ENCODE data around the gene MSI1. TPM values are rescaled to one million over a fixed set of nuclear protein-coding genes. Genes with fewer than 3 reads are reported as not detected.

Gene MSI1
- total and polyA plus RNA-seq, 2 of the 13 experiments (the other 11 are each of a cell fraction or from before 2014, with no cell fraction given), result 0.09 to 0.46 TPM

DNA sequence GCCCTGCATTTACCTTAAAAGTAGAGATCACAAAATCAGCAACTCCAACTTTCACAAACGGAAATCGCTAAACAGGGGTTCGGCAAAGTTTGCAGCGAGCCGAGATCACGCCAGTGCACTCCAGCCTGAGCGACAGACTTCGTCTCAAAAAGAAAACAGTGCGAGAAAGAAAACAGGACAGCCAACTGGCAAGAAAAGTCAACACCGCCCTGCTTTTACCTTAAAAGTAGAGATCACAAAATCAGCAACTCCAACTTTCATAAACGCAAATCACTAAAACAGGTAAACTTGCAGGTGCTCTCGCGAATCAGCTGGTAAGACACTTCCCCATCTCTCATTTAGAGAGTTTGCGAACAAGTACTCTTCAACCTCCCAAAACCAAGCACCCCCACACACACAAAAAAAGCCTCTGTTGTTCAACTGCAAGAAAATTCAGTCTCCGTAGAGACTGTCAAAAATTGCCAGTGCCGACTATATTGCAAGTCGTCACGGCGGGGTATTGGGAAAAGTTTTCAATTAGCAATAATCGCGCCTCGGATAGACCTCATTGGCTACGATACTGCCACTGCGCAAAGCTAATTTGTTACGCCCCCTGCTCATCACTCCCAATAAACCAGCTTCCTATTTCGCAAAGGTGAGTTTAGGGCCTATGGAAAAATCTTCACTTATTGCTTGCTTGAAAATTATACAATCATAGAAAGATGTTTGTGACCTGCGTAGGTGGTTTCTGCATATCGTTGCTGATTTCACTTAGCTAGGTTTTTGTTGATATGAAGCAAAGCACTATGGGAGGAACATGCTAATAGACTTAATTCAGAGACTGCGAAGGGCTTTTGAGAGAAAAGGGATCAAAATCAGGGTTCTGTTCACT, 76.1 kb downstream of the MSI1 start, which contains the start of gene RNU4-1 (continued):
- no peak for TF ChIP-seq ZNF34 (CRISPR knock-in tag; IDR thresholded peaks at IDR 0.05; ENCODE audit: borderline replicate concordance)
- no peak for TF ChIP-seq ZNF883 (CRISPR knock-in tag; IDR thresholded peaks at IDR 0.05; ENCODE audit: not compliant biosample characterization)
- no peak for TF ChIP-seq ZNF782 (CRISPR knock-in tag; IDR thresholded peaks at IDR 0.05; ENCODE audit: borderline replicate concordance)
- no peak for TF ChIP-seq NR2F1 (CRISPR knock-in tag; IDR thresholded peaks at IDR 0.05)
- TF ChIP-seq RNF2 (conservative IDR thresholded peaks at IDR 0.05; ENCODE audit: low read depth), result no peak
- TF ChIP-seq ZNF563 (CRISPR knock-in tag; IDR thresholded peaks at IDR 0.05), result no peak
- TF ChIP-seq, protein P1, sequence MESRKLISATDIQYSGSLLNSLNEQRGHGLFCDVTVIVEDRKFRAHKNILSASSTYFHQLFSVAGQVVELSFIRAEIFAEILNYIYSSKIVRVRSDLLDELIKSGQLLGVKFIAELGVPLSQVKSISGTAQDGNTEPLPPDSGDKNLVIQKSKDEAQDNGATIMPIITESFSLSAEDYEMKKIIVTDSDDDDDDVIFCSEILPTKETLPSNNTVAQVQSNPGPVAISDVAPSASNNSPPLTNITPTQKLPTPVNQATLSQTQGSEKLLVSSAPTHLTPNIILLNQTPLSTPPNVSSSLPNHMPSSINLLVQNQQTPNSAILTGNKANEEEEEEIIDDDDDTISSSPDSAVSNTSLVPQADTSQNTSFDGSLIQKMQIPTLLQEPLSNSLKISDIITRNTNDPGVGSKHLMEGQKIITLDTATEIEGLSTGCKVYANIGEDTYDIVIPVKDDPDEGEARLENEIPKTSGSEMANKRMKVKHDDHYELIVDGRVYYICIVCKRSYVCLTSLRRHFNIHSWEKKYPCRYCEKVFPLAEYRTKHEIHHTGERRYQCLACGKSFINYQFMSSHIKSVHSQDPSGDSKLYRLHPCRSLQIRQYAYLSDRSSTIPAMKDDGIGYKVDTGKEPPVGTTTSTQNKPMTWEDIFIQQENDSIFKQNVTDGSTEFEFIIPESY (CRISPR knock-in tag; IDR thresholded peaks at IDR 0.05), result no peak
- TF ChIP-seq, protein P2, sequence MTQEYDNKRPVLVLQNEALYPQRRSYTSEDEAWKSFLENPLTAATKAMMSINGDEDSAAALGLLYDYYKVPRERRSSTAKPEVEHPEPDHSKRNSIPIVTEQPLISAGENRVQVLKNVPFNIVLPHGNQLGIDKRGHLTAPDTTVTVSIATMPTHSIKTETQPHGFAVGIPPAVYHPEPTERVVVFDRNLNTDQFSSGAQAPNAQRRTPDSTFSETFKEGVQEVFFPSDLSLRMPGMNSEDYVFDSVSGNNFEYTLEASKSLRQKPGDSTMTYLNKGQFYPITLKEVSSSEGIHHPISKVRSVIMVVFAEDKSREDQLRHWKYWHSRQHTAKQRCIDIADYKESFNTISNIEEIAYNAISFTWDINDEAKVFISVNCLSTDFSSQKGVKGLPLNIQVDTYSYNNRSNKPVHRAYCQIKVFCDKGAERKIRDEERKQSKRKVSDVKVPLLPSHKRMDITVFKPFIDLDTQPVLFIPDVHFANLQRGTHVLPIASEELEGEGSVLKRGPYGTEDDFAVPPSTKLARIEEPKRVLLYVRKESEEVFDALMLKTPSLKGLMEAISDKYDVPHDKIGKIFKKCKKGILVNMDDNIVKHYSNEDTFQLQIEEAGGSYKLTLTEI (CRISPR knock-in tag; conservative IDR thresholded peaks at IDR 0.05), result no peak
- TF ChIP-seq ZNF660 (CRISPR knock-in tag; IDR thresholded peaks at IDR 0.05; ENCODE audit: borderline replicate concordance, low read depth), result no peak
- TF ChIP-seq, protein P3, sequence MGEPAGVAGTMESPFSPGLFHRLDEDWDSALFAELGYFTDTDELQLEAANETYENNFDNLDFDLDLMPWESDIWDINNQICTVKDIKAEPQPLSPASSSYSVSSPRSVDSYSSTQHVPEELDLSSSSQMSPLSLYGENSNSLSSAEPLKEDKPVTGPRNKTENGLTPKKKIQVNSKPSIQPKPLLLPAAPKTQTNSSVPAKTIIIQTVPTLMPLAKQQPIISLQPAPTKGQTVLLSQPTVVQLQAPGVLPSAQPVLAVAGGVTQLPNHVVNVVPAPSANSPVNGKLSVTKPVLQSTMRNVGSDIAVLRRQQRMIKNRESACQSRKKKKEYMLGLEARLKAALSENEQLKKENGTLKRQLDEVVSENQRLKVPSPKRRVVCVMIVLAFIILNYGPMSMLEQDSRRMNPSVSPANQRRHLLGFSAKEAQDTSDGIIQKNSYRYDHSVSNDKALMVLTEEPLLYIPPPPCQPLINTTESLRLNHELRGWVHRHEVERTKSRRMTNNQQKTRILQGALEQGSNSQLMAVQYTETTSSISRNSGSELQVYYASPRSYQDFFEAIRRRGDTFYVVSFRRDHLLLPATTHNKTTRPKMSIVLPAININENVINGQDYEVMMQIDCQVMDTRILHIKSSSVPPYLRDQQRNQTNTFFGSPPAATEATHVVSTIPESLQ (CRISPR knock-in tag; conservative IDR thresholded peaks at IDR 0.05), result no peak
- no peak for TF ChIP-seq FOXK2 (IDR thresholded peaks at IDR 0.05)
- peak; percentile 79; the same call in 1 of the 2 replicates for TF ChIP-seq JUNB (CRISPR knock-in tag; IDR thresholded peaks at IDR 0.05; ENCODE audit: borderline replicate concordance)
- TF ChIP-seq, protein P4, sequence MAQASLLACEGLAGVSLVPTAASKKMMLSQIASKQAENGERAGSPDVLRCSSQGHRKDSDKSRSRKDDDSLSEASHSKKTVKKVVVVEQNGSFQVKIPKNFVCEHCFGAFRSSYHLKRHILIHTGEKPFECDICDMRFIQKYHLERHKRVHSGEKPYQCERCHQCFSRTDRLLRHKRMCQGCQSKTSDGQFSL (CRISPR knock-in tag; IDR thresholded peaks at IDR 0.05), result peak; percentile 83
- TF ChIP-seq, protein P5, sequence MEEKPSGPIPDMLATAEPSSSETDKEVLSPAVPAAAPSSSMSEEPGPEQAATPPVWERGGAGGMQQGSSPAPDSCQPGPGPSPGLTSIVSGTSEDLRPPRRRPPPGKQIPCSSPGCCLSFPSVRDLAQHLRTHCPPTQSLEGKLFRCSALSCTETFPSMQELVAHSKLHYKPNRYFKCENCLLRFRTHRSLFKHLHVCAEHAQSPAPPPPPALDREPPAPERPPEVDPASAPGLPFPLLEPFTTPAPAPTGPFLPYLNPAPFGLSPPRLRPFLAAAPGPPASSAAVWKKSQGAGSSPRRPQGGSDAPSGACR (CRISPR knock-in tag; IDR thresholded peaks at IDR 0.05), result no peak
- no peak for TF ChIP-seq NFE2L2 (IDR thresholded peaks at IDR 0.05; ENCODE audit: low read length)
- TF ChIP-seq HMGA1 (CRISPR knock-in tag; conservative IDR thresholded peaks at IDR 0.05), result no peak
- TF ChIP-seq ZNF616 (CRISPR knock-in tag; IDR thresholded peaks at IDR 0.05; ENCODE audit: low read depth), result no peak
- no peak for TF ChIP-seq U2AF2 (IDR thresholded peaks at IDR 0.05; ENCODE audit: low read depth, low read length)
- TF ChIP-seq SOX5 (CRISPR knock-in tag; IDR thresholded peaks at IDR 0.05; ENCODE audit: borderline replicate concordance), result peak; percentile 62
- TF ChIP-seq BRCA1 (CRISPR knock-in tag; IDR thresholded peaks at IDR 0.05), result peak; percentile 96
- no peak for TF ChIP-seq ZNF335 (CRISPR knock-in tag; IDR thresholded peaks at IDR 0.05)
- TF ChIP-seq ZNF235 (CRISPR knock-in tag; IDR thresholded peaks at IDR 0.05; ENCODE audit: borderline replicate concordance), result no peak
- TF ChIP-seq ZNF282 (IDR thresholded peaks at IDR 0.05; ENCODE audit: partially characterized antibody), result no peak
